ENCODE measurements around the gene TSSC4.

GRCh38 chr11:2444821-2445745, 44.5 kb downstream of the TSSC4 start, which contains the start of gene KCNQ1:
- TF ChIP-seq POLR2AphosphoS5 (IDR thresholded peaks at IDR 0.05; ENCODE audit: borderline replicate concordance, low read depth, low read length) = no peak
- no peak for TF ChIP-seq EZH2 (IDR thresholded peaks at IDR 0.05)
- TF ChIP-seq FOXP2 (optimal IDR thresholded peaks at IDR 0.05; ENCODE audit: control extremely low read depth, extremely low read length, insufficient read depth) = no peak

Measured in SK-N-MC (cell line).